Measurements from ENCODE around the gene ZYG11A.

The ZYG11A gene

GRCh38 chr1:52917156-52917555 lies 74.6 kb downstream of the ZYG11A start:
- no peak for DNase-seq

- DNase-seq, result no peak
Observed at GRCh38 chr1:52917581-52917980, 75.0 kb downstream of the ZYG11A start.

- no peak for DNase-seq
Observed at GRCh38 chr1:52918201-52918600, 75.6 kb downstream of the ZYG11A start.

- no peak for DNase-seq
Observed at GRCh38 chr1:52919051-52919722, 76.6 kb downstream of the ZYG11A start.

- DNase-seq, result no peak
Observed at GRCh38 chr1:52919723-52920483, 77.3 kb downstream of the ZYG11A start.

GRCh38 chr1:52920791-52921291 lies 78.3 kb downstream of the ZYG11A start:
- peak in 12 of 51 donors; percentile 6 to 32 (median 21) for DNase-seq

- peak in 1 of 51 donors; percentile 22 for DNase-seq
Observed at GRCh38 chr1:52925571-52926005, 83.0 kb downstream of the ZYG11A start.

GRCh38 chr1:52926864-52927211 lies 84.3 kb downstream of the ZYG11A start:
- no peak for DNase-seq

GRCh38 chr1:52927212-52928014 lies 84.9 kb downstream of the ZYG11A start, which contains the start of gene SCP2:
TSS of gene SCP2 (plus strand) at chr1:52927276. CDS start at chr1:52927397, 121 bp downstream.
- peak; percentile 19 to 97 (median 69) for DNase-seq

- peak in 7 of 51 donors; percentile 9 to 44 (median 28) for DNase-seq
Observed at GRCh38 chr1:52928015-52928404, 85.5 kb downstream of the ZYG11A start.

GRCh38 chr1:52929019-52929418 lies 86.5 kb downstream of the ZYG11A start:
- no peak for DNase-seq

- DNase-seq, result no peak
Observed at GRCh38 chr1:52937433-52938182, 95.0 kb downstream of the ZYG11A start.

- no peak for DNase-seq
Observed at GRCh38 chr1:52938183-52938451, 95.6 kb downstream of the ZYG11A start.

- DNase-seq, result no peak
Observed at GRCh38 chr1:52943876-52944416, 101.4 kb downstream of the ZYG11A start.

- DNase-seq, result no peak
Observed at GRCh38 chr1:52944566-52944965, 102.0 kb downstream of the ZYG11A start.
